Fibroblast of skin of right quadriceps (primary cell): ENCODE measurements around the gene ELOVL2.
"Not testable (repeated sequence)": the region's sequence is repeated elsewhere in the genome, so short reads cannot be mapped to it uniquely, and the experiment has no call there.

ENCODE experiments used
- DNase-seq: peaks from one replicate; pipeline ENCODE4 v3.0.0-alpha.2; 2013

The ELOVL2 gene

DNA sequence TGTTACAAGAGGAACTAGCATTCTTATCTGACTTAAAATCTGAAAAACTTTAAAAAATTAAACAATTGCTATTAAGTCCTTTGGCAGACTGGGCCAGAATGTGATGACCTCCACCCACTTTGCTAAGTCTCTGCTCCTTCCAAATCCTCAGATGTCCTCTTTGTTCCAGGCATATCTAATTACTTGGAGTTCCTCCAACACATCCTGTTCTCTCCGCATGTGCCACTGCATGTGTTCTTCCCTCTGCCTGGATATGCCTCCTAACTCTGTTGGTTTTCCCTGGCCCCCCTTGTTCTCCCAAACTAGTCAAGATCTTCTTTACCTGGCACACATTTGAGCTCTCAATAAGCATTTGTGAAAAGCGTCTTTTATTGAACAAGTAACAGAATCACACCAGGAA lies 23.1 kb downstream of the ELOVL2 start:
- DNase-seq: no peak

DNA sequence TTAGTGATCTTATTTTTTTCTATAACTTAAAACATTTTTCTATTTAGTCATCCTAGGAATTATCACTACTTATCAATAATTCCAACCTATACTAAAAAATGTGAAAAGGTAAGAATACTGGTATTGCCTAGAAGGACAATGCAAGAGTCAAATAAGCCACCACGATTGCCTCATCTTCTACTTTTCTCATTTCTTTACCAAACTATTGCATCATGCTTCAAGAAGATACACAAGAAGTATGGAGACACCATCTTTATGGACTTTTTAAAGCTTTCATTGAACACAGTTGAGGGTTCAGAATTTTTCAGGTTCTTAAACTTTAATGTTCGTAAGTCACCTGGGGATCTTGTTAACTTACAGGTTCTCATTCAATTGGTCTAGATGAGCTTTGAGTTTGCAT lies 25.9 kb downstream of the ELOVL2 start:
- DNase-seq: no peak

DNA sequence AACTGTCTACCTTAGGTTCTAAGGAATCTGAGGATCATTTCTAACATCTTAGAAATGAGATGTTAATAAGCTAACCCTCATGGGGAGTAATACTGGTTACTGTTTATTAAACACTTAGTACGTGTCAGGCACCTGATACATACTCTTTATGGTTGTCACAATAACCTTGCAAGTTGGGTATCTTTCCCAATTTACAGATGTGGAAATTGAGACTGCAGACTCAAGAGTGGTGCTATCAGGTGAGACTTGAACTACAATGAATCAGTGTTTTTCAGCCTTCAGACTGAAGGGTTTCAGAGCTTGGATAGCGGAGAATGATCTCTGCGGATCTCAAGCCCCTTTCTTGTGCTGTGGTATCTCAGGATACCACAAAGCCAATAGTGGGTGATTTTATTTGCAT lies 27.0 kb downstream of the ELOVL2 start:
- DNase-seq: no peak

DNA sequence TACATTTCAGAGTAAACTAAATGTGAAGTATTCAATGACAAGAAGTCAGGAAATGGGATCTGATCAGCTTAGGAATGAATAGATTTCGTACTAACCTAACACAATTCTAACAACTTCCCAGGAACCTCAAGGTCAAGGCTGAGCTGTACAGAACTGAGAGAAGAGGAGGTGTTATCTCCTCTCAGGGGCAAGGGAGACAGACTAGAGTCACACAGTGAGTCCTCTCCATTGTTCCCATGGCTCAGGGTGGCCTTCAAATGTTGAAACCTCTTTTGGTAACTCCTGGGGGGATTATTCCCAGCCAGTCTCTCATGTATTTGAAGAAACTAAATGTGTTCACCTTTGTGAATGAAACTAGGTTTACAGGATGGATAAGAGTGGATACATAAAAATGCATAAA lies 27.7 kb downstream of the ELOVL2 start:
- no peak for DNase-seq

DNA sequence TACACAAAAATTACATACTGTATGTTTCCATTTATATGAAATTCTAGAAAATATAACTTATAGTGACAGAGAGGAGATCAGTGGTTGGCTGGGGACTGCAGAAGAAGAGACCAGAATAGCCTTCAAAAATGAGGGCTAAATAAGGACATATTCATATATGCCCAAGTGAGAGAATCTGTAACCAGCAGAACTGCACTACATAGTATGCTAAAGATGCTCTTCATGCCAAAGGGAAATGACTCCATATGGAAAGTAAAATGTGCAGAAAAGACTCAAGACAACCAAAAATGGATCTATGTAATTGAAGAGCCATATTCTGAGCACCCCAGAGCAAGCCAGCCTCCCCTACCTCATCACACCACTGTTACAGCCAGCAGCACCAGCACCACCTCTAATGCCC lies 29.0 kb downstream of the ELOVL2 start:
- DNase-seq: no peak

DNA sequence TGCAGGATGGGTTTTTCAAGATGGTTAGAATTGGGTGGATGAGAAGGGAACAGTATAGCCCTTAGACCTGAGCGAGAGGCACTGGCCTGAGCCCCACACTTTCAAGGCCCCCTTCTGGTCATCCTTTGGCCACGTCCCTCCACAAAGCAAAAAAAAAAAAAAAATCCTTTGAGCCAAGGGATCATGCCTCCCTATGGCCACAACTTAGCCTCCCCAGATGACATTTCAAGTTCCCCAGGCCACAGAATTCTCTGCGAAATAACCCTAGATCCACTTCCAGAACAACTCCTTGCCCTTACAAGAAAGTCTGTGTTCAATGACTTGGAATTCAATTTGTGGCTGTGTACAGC lies 30.4 kb downstream of the ELOVL2 start:
- DNase-seq: no peak

DNA sequence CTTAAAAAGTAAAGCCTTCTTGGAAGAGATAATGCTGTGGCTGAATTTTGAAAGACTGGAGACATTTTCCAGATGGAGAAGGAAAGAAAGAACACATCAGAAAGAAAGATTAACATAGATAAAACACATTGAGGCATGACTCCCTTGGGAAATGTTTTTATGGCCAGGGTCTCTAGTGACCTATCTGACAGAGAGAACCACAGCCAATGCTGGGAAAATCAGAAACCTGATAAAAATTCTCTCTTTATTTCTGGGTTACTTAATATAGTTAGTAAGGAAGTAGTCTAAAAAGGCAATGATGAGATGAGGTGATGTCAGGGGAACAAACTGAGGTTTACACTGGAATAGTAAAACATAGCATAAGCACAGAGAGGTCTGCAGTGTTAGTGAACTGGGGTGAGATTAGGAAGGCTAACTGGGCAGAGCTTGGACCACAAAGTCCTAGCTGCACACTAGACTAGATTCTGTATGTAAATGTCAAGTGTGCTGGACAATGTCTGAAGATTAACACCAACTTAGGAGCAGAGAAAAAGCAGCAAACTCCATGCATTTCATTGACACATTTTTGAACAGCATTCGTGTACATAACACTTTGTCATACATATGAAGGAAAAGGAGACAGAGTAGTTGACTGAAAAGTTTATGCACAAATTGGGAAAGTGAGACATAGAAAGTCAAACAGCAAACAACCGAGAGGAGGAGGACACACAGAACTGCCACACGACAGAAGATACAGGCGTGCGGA lies 31.0 kb downstream of the ELOVL2 start:
- no peak for DNase-seq

DNA sequence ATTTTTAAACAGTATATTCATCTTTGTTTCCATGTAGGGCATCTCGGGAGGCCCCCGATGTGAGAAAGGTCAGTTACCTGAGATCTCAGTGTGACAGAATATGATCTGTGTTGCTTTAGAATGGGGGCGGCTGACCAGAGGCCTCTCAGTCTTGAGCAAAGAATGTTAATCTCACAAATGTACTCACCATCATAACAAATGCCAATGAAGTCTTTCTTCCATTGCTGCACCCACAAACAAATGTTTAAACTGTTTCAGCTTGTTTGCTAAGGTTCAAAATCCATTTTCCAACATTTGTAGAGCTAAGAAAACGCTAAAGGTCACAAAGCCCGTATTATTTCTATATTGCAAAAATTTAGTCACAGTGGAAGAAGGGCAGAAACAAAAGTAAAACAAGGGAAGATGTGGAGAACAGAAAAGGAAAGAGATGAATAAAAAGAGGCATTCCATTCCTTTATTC lies 31.8 kb downstream of the ELOVL2 start:
- DNase-seq: no peak

DNA sequence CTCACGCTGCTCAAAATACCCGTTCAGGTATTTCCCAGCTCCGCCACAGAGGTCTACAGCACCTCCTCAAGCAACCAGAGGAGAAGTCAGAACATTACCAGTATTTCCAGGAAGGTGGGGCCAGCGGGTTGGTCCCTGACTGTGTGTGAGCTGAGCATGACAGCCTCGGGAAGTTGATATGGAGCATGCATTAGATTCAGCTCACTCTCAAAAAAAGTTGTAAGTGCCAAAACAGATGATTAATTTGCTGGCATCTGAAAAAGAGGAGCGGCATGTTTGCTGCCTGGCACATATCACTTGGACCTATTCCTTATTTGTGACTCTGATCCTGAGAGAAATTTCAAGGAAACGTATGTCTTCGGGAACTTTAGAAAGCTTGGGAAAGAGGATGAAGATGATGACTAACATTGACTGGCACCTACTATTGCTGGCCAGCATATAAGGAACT lies 32.3 kb downstream of the ELOVL2 start:
- no peak for DNase-seq

DNA sequence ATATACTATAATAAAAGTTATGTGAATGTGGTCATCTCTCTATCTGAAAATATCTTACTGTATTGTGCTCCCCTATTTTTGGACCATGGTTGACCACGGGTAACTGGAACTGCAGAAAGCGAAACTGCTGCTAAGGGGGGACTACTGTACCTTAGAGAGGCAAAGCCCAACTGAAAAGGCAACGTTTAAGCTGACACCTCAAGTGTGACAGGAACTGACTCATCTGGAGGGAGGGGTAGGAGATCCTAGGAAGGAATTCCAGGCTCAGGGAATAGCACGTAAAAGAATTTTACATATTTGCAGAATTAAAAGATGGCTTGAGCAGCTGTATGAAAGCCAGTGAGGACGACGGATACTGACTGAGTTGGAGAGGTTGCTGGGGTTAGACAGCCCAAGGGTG lies 34.8 kb downstream of the ELOVL2 start:
- DNase-seq: peak; percentile 79

DNA sequence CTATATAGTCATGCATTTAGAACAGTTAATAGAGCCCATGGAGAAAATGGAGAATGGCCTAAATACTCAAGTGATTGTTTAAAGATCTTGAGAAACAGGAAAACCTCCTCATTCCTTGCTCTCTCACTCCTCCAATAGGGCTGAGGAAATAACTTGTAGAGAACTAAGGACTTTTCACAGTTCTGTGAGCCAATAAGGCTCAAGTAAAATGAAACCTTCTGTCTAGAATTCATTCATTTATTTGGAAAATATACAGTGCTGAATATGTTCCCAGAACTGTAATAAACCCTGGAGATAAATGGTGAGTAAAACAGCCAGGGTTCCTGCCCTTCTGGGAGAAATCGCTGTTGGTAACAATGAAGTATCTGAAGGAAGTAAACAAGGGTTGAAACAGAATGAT lies 35.3 kb downstream of the ELOVL2 start:
- DNase-seq: peak; percentile 51

DNA sequence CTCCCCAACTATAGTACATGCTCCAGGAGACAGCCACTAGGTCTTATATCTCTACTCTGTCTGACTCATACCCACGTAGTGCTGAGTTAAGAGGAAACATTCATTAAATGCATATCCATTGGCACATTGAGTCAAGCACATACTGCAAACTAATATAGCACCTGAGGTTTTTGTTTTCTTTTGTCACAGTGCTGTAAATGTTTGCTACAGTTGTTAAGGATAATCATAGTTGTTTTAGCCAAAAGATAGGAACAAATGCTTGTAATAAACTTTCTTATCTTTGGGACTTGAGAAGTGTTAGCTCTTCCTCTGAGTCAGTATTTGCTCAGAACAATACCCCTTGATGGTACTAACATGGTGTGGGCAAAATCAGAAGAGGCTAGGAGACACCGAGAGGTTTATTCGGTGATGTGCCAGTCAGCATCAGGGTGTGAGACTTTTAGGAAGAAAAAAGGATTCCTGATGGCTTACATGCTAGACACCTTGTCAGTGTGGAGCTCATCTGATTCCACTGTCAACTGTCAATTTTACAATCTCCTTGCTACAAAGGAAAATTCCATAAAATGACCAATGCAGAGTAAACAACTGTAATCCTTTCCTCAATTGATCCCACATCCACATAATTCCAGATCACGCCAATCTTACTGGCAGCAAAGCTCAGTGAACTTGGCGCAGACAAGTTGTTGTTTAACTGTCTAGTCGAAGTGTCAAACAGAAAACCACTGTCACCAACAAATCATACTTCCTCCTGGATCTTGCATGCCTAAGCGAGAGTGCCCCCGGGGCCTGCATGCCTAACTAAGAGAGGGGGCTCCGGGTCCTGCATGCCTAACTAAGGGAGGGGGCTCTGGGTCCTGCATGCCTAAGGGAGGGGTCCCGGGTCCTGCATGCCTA lies 36.1 kb downstream of the ELOVL2 start:
- DNase-seq: peak; percentile 66

DNA sequence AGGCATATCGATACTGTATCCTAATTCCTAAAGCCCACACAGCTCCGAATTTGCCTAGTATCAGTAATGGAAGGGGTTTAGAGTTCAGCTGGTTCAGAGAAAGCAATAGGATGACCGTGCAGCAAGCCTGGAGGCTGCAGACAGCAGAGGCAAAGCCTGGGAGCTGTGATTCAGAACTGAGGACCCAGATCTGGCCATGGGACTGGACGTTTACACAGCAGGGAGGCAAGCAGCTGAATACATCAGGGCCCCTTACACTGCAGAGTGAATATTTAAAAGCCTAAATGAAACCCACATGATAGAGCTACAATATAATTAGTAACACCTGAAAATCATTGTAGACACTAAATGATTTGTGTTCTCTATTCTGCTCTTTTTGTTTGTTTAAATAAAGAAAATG lies 38.0 kb downstream of the ELOVL2 start:
- DNase-seq: peak; percentile 63

DNA sequence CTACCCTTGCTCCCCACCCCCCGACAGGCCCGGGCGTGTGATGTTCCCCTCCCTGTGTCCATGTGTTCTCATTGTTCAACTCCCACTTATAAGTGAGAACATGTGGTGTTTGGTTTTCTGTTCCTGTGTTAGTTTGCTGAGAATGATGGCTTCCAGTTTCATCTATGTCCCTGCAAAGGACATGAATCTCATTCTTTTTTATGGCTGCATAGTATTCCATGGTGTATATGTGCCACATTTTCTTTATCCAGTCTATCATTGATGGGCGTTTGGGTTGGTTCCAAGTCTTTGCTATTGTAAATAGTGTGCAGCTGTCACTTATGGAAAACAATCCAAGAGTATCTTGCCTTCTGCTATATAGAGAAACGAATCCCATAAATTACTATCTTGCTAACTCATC lies 40.8 kb downstream of the ELOVL2 start:
- not testable (repeated sequence) for DNase-seq

DNA sequence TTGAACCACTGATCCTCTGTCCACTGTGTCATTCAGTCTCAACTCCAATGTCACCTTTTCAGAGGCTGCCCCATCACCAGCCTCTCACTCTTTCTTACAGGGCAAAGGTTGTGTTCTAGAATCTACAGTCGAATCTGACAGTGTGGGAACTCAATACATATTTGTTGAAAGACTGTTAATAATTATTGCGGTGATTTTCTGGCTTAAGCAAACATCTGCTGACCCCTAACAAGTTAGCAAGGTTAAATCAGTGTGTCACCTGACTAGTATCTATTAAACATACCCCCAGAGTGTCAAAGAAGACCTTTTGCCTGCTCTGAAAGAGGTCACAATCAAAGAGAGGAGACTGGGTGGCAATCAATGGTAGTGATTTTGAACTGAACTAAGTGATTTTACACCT lies 41.9 kb downstream of the ELOVL2 start:
- DNase-seq: no peak

DNA sequence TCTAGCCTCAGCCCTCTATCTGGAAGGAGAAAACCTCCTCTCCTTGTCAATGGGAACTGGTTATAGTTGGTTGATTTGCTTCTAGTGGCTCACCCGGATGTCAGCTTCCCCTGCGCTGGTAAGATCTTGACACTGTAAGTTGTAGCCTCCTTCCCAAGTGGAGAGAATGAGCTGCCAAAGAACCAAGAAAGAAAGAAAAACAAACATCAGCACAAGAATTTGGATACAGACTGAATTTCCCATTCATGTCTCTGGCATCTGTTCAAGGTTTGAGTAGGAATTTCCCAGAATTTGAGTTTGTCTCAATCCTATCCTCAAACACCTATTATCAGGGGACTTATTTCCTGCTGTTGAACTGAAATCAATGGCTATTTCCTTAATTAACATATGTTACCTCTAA lies 44.1 kb downstream of the ELOVL2 start:
- DNase-seq: peak; percentile 60

DNA sequence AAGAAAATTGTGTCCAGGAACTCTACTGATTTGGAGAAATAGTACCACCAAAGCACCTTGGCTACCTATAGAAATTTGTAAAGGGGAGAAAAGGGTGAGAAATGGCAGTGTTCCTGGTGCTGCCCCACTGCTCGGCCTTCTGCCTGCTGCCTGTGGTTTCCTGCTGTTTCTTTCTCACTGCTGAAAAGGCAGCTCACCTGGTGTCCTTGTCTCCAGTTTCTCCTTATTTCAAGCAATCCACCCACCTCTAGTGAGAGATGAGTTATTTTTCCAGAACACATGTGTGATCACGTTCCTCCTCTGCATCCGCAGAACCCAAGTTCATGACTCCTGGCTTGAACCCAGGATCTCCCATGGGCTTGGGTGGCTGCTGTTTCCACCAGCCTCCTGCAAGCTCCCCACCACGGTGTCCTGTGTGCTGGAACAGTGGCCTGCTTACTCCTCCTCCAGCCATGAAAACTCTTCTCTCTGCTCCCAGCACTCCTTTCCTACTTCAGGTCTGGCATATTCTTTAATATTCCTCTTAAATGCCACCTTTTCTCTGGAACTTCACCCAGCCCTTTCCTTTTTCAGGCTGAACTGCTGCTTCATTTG lies 48.9 kb downstream of the ELOVL2 start:
- DNase-seq: no peak

DNA sequence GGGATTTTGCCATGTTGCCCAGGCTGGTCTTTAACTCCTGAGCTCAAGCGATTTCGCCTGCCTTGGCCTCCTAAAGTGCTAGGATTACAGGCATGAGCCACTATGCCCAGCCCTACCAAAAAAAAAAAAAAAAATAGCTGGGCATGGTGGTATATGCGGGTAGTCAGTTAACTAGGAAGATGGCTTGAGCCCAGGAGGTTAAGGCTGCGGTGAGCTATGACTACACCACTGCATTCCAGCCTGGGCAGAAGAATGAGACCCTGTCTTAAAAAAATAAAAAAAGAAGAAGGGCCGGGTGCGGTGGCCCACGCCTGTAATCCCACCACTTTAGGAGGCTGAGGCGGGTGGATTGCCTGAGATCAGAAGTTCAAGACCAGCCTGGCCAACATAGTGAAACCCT lies 50.2 kb downstream of the ELOVL2 start:
- no peak for DNase-seq

DNA sequence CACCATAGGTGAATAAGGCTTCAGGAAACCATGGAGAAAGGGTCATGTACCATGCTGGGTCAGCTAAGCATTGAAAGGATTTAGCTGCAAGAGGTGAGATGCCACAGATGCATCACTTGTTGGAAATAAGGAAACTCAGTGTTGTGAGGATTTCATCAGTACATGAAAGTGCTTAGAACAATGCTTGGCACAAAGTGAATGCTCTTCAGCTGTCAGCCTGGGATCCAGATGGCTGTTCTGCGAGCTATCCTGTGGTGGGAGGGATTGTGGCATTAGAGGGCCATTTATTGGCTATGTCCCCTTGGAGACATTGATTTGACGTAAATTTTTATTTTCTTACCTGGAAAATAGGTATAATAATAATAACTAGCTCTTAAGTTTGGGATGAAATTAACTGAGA lies 53.0 kb downstream of the ELOVL2 start:
- DNase-seq: no peak

DNA sequence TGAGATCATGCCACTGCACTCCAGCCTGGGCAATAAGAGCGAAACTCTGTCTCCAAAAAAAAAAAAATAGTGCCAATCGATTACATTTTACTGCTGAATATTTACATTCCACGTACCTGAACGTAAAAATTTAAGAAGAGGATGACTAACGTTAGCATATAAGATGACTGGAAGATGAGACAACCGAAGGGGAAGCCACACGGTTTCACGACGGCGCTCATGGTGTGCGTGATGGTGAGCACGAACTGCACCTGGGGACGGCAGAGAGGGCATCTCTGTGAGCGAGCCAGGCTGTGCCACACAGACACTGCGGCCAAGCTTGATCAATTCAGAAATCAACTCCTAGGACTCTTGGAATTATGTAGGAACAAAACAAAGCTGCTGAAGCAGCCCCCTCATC lies 54.5 kb downstream of the ELOVL2 start:
- no peak for DNase-seq

DNA sequence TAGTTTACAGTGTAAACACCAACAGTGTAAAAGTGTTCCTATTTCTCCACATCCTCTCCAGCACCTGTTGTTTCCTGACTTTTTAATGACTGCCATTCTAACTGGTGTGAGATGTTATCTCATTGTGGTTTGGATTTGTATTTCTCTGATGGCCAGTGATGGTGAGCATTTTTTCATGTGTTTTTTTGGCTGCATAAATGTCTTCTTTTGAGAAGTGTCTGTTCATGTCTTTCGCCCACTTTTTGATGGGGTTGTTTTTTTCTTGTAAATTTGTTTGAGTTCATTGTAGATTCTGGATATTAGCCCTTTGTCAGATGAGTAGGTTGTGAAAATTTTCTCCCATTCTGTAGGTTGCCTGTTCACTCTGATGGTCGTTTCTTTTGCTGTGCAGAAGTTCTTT lies 59.1 kb downstream of the ELOVL2 start:
- not testable (repeated sequence) for DNase-seq

DNA sequence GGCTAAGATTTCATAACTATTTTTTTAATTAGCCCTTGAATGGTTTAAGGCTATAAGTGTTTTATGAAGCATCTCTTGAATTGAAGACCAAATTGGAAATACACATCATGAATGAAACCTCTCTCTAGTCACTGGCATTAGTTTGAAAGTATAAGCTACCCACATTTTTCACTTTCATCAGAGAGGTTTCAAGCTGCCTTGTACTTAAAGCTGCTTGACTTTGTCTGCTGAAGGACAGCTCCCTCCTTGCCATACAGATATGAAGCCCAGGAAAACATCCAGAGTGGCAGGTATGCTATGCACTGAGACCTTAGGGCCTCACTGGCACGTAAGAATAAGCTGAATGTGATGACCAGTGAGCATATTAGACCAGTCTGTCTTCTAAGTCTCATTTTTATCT lies 62.7 kb downstream of the ELOVL2 start:
- no peak for DNase-seq

DNA sequence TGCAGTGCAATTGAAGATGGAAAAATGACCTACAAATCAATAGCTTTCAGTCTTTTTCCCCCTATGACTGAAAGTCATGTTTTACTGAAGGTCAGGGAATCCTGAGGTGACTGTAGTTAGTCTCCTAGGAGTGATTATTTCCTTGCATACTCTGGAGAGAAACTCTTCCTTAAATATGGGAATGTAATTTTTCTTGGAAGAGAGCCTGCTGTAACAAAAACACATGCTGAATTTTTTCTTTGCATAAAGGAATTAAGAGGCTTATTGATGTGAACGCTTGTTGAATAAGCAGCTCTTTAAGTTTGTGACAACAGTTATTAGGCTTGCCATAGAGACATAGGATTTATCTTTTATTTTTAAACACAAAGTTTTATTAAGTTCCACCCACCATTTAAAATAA lies 64.5 kb downstream of the ELOVL2 start:
- DNase-seq: no peak
